BE2C (cell line): ENCODE results near the gene CALM3.
"Not testable (repeated sequence)": the region's sequence is repeated elsewhere in the genome, so short reads cannot be mapped to it uniquely, and the experiment has no call there.

Experiments
- DNase-seq: peaks from one replicate; pipeline ENCODE4 v3.0.0-alpha.2; 2020
- H3K27me3 ChIP-seq: fragments of 250-450 bp; sonication (Bioruptor Pico); 2 replicates; pipeline ENCODE4 v1.5.1; 2020; ENCODE audit warnings: mild to moderate bottlenecking
- H3K36me3 ChIP-seq: fragments of 250-450 bp; sonication (Bioruptor Pico); 2 replicates; pipeline ENCODE4 v1.5.1; 2020; ENCODE audit warnings: mild to moderate bottlenecking
- H3K4me1 ChIP-seq: fragments of 250-450 bp; sonication (Bioruptor Pico); 2 replicates; pipeline ENCODE4 v1.5.1; 2020
- H3K4me3 ChIP-seq: 2 replicates; pipeline ENCODE4 v1.5.1; 2011; ENCODE audit warnings: low read depth, low read length
- H3K9me3 ChIP-seq: fragments of 250-450 bp; sonication (Bioruptor Pico); 2 replicates; pipeline ENCODE4 v1.5.1; 2020
- TF ChIP-seq, protein P1 (sequence below): IDR thresholded peaks from 2 replicates; pipeline ENCODE4 v1.5.1; 2012; ENCODE audit warnings: mild to moderate bottlenecking, low read depth, low read length

The CALM3 gene

GRCh38 chr19:46622118-46622446, 21.0 kb downstream of the CALM3 start:
- H3K4me1 ChIP-seq = peaks cover 53% of the 10 kb centered on the region
- H3K4me3 ChIP-seq = no peak overlapping the region
- TF ChIP-seq, protein P1, sequence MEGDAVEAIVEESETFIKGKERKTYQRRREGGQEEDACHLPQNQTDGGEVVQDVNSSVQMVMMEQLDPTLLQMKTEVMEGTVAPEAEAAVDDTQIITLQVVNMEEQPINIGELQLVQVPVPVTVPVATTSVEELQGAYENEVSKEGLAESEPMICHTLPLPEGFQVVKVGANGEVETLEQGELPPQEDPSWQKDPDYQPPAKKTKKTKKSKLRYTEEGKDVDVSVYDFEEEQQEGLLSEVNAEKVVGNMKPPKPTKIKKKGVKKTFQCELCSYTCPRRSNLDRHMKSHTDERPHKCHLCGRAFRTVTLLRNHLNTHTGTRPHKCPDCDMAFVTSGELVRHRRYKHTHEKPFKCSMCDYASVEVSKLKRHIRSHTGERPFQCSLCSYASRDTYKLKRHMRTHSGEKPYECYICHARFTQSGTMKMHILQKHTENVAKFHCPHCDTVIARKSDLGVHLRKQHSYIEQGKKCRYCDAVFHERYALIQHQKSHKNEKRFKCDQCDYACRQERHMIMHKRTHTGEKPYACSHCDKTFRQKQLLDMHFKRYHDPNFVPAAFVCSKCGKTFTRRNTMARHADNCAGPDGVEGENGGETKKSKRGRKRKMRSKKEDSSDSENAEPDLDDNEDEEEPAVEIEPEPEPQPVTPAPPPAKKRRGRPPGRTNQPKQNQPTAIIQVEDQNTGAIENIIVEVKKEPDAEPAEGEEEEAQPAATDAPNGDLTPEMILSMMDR = no peak
- H3K27me3 ChIP-seq = no peaks in the 10 kb centered on the region
- no peaks in the 10 kb centered on the region for H3K9me3 ChIP-seq
- no peak for DNase-seq
- H3K36me3 ChIP-seq = no peaks in the 10 kb centered on the region

DNA sequence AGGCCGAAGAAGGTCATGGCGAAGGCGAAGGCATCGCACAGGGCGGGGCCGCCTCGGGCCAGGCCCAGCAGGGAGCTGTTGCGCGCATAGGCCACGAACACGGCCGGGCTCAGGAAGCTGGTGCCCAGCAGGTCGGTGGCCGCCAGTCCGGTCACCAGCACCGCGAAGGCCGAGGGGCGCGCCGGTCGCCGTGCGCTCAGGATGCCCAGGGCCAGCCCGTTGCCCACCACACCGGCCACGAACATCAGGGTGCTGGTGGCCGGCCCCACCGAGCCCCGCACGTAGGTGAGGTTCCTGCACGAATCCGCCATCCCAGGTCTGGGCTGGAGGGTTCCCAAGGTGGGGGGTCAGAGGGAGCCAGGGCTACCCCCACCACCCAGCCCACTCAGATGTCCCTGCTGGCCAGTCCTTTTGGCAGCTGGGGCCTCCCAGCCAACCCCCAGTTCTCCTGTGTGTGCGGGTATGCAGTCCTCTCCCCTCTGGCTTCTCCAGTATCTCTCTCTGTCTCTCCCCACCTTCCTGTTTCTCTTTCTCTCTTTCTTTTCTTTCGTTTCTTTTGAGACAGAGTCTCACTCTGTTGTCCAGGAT, 22.9 kb downstream of the CALM3 start:
- Histone ChIP-seq H3K27me3 (no peaks in the 10 kb centered on the region), H3K4me1 (peaks cover 44% of the 10 kb centered on the region), H3K36me3 (no peaks in the 10 kb centered on the region), H3K4me3 (no peak overlapping the region), H3K9me3 (no peaks in the 10 kb centered on the region)
- DNase-seq = no peak
- TF ChIP-seq, protein P1 = no peak

DNA sequence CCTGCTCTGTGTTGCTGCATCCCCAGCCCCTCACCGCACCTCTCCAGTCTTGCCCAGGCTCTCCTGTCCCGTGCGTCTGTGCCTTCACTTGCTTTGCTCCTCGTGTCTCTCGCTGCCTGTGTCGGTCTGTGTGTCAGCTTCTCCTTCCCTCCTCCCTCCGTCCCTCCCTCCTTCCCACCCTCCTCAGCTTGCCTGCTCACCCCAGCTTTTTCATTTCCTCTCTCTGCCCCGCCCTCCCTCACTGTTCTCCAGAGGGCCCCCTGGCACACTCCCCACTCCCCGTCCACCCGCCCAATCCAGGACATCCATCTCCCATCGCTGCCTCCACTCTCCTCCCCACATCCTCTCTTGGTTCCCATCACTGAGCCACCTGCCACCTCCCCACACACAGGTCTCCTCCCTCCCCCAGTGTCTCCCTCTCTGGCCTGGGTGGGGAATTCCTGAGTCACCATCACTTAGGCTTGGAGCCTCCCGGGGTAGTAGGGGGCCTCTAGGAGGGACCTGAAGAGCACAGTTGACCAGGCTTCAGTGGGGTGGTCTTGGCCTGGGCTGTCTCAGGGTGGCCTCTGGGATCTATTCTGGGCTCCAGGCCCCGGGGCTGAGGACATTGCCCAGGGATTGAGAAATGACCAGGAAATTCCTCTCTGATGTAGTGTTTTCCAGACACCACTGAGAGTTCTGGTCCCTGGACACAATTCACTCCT, 24.0 kb downstream of the CALM3 start, which contains the start of gene PTGIR:
Gene PTGIR (minus strand): TSS at position 132 of the 704 bp plus-strand sequence. CDS start 864 bp downstream, outside the sequence.
- Histone ChIP-seq H3K27me3 (no peaks in the 10 kb centered on the region), H3K9me3 (no peaks in the 10 kb centered on the region), H3K4me3 (no peak within 1 kb of the TSS), H3K36me3 (no peaks in the 10 kb centered on the region), H3K4me1 (peaks cover 46% of the 10 kb centered on the region)
- TF ChIP-seq, protein P1 = peak; percentile 9; the same call in 1 of the 2 replicates
- DNase-seq = no peak

DNA sequence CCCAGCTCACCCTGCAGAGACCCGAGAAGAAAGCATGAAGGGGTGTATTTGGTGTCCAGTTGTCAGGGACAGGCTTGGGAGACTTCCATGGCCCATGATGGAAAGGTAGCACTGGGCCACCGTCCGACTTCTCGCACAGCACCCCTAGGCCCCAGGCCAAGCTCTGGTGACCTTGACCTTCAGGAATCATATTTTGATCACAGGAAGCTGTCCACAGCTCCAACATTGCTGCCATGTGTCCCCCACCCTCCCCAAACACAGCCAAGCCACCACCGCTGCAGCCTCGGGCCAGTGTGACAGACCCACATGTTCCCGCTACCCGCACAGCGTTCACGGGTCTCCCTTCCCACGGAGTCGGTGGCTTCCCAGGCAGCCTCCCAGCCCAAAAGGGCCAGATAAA, 24.6 kb downstream of the CALM3 start:
- TF ChIP-seq, protein P1 = no peak
- H3K36me3 ChIP-seq = no peaks in the 10 kb centered on the region
- peaks cover 44% of the 10 kb centered on the region for H3K4me1 ChIP-seq
- no peak overlapping the region for H3K4me3 ChIP-seq
- no peaks in the 10 kb centered on the region for H3K9me3 ChIP-seq
- no peak for DNase-seq
- no peaks in the 10 kb centered on the region for H3K27me3 ChIP-seq

DNA sequence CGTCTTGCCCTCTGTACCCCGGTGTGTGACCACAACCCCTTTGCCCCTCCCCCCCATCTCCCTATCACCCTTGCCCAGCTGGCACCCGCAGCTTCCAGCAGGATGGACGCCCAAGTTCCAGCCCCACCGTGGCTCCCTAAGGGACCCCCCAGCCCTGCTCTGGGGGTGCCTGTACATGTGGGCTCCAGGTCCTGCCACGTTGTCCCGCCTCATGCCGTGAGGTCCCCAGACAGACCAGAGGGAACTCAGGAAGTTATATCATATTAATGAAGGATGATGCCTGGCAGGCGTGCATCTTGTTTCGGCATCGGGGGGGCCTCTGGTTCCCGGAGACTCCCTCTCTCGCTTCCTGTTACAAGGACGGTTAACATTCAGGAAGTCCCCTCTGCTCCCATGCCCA, 25.3 kb downstream of the CALM3 start:
- Histone ChIP-seq H3K36me3 (no peaks in the 10 kb centered on the region), H3K27me3 (no peaks in the 10 kb centered on the region), H3K9me3 (no peaks in the 10 kb centered on the region), H3K4me3 (no peak overlapping the region), H3K4me1 (peaks cover 43% of the 10 kb centered on the region)
- TF ChIP-seq, protein P1 = no peak
- DNase-seq = no peak

- DNase-seq, H3K4me3 ChIP-seq, H3K27me3 ChIP-seq, H3K9me3 ChIP-seq, H3K36me3 ChIP-seq: not testable (repeated sequence)
- peaks cover 46% of the 10 kb centered on the region for H3K4me1 ChIP-seq
Measured at GRCh38 chr19:46628970-46629369, 27.8 kb downstream of the CALM3 start.
